ENCODE data around the gene RDH12.

The RDH12 gene

GRCh38 chr14:67764496-67764895 lies 62.8 kb downstream of the RDH12 start:
- Histone ChIP-seq H3K27ac (ENCODE audit: insufficient read depth, low read length, poor library complexity, severe bottlenecking) (no peak overlapping the region), H3K4me3 (ENCODE audit: insufficient read depth, low read depth, low read length, poor library complexity, severe bottlenecking) (no peak overlapping the region), H3K27me3 (replicated peaks; ENCODE audit: control insufficient read depth, insufficient read depth, low read length, poor library complexity, severe bottlenecking) (no peaks in the 10 kb centered on the region), H3K36me3 (ENCODE audit: control insufficient read depth, insufficient read depth, low read length) (peaks cover 81% of the 10 kb centered on the region), H3K4me1 (ENCODE audit: control insufficient read depth, insufficient read depth, low read length, poor library complexity, severe bottlenecking) (no peaks in the 10 kb centered on the region), H3K9me3 (ENCODE audit: control insufficient read depth, low read length) (no peaks in the 10 kb centered on the region)
- no peak for DNase-seq

- Histone ChIP-seq H3K36me3 (ENCODE audit: control insufficient read depth, insufficient read depth, low read length) (peaks cover 80% of the 10 kb centered on the region), H3K27ac (ENCODE audit: insufficient read depth, low read length, poor library complexity, severe bottlenecking) (no peak overlapping the region), H3K27me3 (replicated peaks; ENCODE audit: control insufficient read depth, insufficient read depth, low read length, poor library complexity, severe bottlenecking) (no peaks in the 10 kb centered on the region), H3K4me3 (ENCODE audit: insufficient read depth, low read depth, low read length, poor library complexity, severe bottlenecking) (no peak overlapping the region), H3K9me3 (ENCODE audit: control insufficient read depth, low read length) (no peaks in the 10 kb centered on the region), H3K4me1 (ENCODE audit: control insufficient read depth, insufficient read depth, low read length, poor library complexity, severe bottlenecking) (no peaks in the 10 kb centered on the region)
- DNase-seq: no peak
Observed at GRCh38 chr14:67765192-67765834, 63.6 kb downstream of the RDH12 start.

- H3K27me3 ChIP-seq (replicated peaks; ENCODE audit: control insufficient read depth, insufficient read depth, low read length, poor library complexity, severe bottlenecking): no peaks in the 10 kb centered on the region
- H3K4me3 ChIP-seq (ENCODE audit: insufficient read depth, low read depth, low read length, poor library complexity, severe bottlenecking): no peak overlapping the region
- H3K9me3 ChIP-seq (ENCODE audit: control insufficient read depth, low read length): no peaks in the 10 kb centered on the region
- no peak overlapping the region for H3K27ac ChIP-seq (ENCODE audit: insufficient read depth, low read length, poor library complexity, severe bottlenecking)
- DNase-seq: no peak
- H3K36me3 ChIP-seq (ENCODE audit: control insufficient read depth, insufficient read depth, low read length): peaks cover 77% of the 10 kb centered on the region
- no peaks in the 10 kb centered on the region for H3K4me1 ChIP-seq (ENCODE audit: control insufficient read depth, insufficient read depth, low read length, poor library complexity, severe bottlenecking)
Observed at GRCh38 chr14:67766035-67766680, 64.5 kb downstream of the RDH12 start.

GRCh38 chr14:67768219-67768618 lies 66.5 kb downstream of the RDH12 start:
- Histone ChIP-seq H3K4me3 (ENCODE audit: insufficient read depth, low read depth, low read length, poor library complexity, severe bottlenecking) (no peak overlapping the region), H3K4me1 (ENCODE audit: control insufficient read depth, insufficient read depth, low read length, poor library complexity, severe bottlenecking) (no peaks in the 10 kb centered on the region), H3K27ac (ENCODE audit: insufficient read depth, low read length, poor library complexity, severe bottlenecking) (no peak overlapping the region), H3K27me3 (replicated peaks; ENCODE audit: control insufficient read depth, insufficient read depth, low read length, poor library complexity, severe bottlenecking) (no peaks in the 10 kb centered on the region), H3K36me3 (ENCODE audit: control insufficient read depth, insufficient read depth, low read length) (peaks cover 76% of the 10 kb centered on the region), H3K9me3 (ENCODE audit: control insufficient read depth, low read length) (no peaks in the 10 kb centered on the region)
- DNase-seq: no peak

GRCh38 chr14:67773844-67774377 lies 72.2 kb downstream of the RDH12 start:
- Histone ChIP-seq H3K27ac (ENCODE audit: insufficient read depth, low read length, poor library complexity, severe bottlenecking) (no peak overlapping the region), H3K4me3 (ENCODE audit: insufficient read depth, low read depth, low read length, poor library complexity, severe bottlenecking) (no peak overlapping the region), H3K36me3 (ENCODE audit: control insufficient read depth, insufficient read depth, low read length) (peaks cover 77% of the 10 kb centered on the region), H3K9me3 (ENCODE audit: control insufficient read depth, low read length) (no peaks in the 10 kb centered on the region), H3K27me3 (replicated peaks; ENCODE audit: control insufficient read depth, insufficient read depth, low read length, poor library complexity, severe bottlenecking) (no peaks in the 10 kb centered on the region), H3K4me1 (ENCODE audit: control insufficient read depth, insufficient read depth, low read length, poor library complexity, severe bottlenecking) (no peaks in the 10 kb centered on the region)
- no peak for DNase-seq

GRCh38 chr14:67776653-67777322 lies 75.1 kb downstream of the RDH12 start:
- no peak for DNase-seq
- peaks cover 78% of the 10 kb centered on the region for H3K36me3 ChIP-seq (ENCODE audit: control insufficient read depth, insufficient read depth, low read length)
- no peak overlapping the region for H3K27ac ChIP-seq (ENCODE audit: insufficient read depth, low read length, poor library complexity, severe bottlenecking)
- H3K4me1 ChIP-seq (ENCODE audit: control insufficient read depth, insufficient read depth, low read length, poor library complexity, severe bottlenecking): no peaks in the 10 kb centered on the region
- H3K9me3 ChIP-seq (ENCODE audit: control insufficient read depth, low read length): no peaks in the 10 kb centered on the region
- H3K27me3 ChIP-seq (replicated peaks; ENCODE audit: control insufficient read depth, insufficient read depth, low read length, poor library complexity, severe bottlenecking): no peaks in the 10 kb centered on the region
- H3K4me3 ChIP-seq (ENCODE audit: insufficient read depth, low read depth, low read length, poor library complexity, severe bottlenecking): no peak overlapping the region

GRCh38 chr14:67778792-67779191 lies 77.1 kb downstream of the RDH12 start:
- Histone ChIP-seq H3K9me3 (ENCODE audit: control insufficient read depth, low read length) (no peaks in the 10 kb centered on the region), H3K4me1 (ENCODE audit: control insufficient read depth, insufficient read depth, low read length, poor library complexity, severe bottlenecking) (no peaks in the 10 kb centered on the region), H3K27ac (ENCODE audit: insufficient read depth, low read length, poor library complexity, severe bottlenecking) (no peak overlapping the region), H3K36me3 (ENCODE audit: control insufficient read depth, insufficient read depth, low read length) (peaks cover 85% of the 10 kb centered on the region), H3K4me3 (ENCODE audit: insufficient read depth, low read depth, low read length, poor library complexity, severe bottlenecking) (no peak overlapping the region), H3K27me3 (replicated peaks; ENCODE audit: control insufficient read depth, insufficient read depth, low read length, poor library complexity, severe bottlenecking) (no peaks in the 10 kb centered on the region)
- no peak for DNase-seq

GRCh38 chr14:67782090-67782489 lies 80.4 kb downstream of the RDH12 start:
- Histone ChIP-seq H3K4me1 (ENCODE audit: control insufficient read depth, insufficient read depth, low read length, poor library complexity, severe bottlenecking) (no peaks in the 10 kb centered on the region), H3K4me3 (ENCODE audit: insufficient read depth, low read depth, low read length, poor library complexity, severe bottlenecking) (no peak overlapping the region), H3K36me3 (ENCODE audit: control insufficient read depth, insufficient read depth, low read length) (peaks cover 82% of the 10 kb centered on the region), H3K27me3 (replicated peaks; ENCODE audit: control insufficient read depth, insufficient read depth, low read length, poor library complexity, severe bottlenecking) (no peaks in the 10 kb centered on the region), H3K9me3 (ENCODE audit: control insufficient read depth, low read length) (no peaks in the 10 kb centered on the region), H3K27ac (ENCODE audit: insufficient read depth, low read length, poor library complexity, severe bottlenecking) (no peak overlapping the region)
- DNase-seq: no peak
